ENCODE measurements around the gene SYNDIG1. TPM values are rescaled to one million over a fixed set of nuclear protein-coding genes. Genes with fewer than 3 reads are reported as not detected.

SYNDIG1 gene
- total RNA-seq, 4 donors from 2014 or later, result 5.1 to 15.9 (median 14.3) TPM

- no peaks in the 10 kb centered on the region for H3K36me3 ChIP-seq
- no peak for DNase-seq (ENCODE audit: low spot score in 2 of 2)
- H3K4me3 ChIP-seq, result no peak overlapping the region
- peaks cover 0 to 18% (median 2%) of the 10 kb centered on the region in 4 donors for H3K9me3 ChIP-seq
- TF ChIP-seq POLR2A (IDR thresholded peaks at IDR 0.05) (no peak), CTCF (IDR thresholded peaks at IDR 0.05) (no peak), EP300 (IDR thresholded peaks at IDR 0.05) (no peak)
- H3K27ac ChIP-seq, result no peak overlapping the region
- 81 to 82% methylated on average over 4 of the region's 4 CpGs for WGBS, 2 donors
- H3K4me1 ChIP-seq, result no peaks in the 10 kb centered on the region
- H3K27me3 ChIP-seq, result no peaks in the 10 kb centered on the region
Observed at GRCh38 chr20:24604966-24605665, 135.7 kb downstream of the SYNDIG1 start.

- WGBS, 2 donors, result 89 to 90% methylated on average over 4 of the region's 4 CpGs
Observed at GRCh38 chr20:24605937-24606455, 136.6 kb downstream of the SYNDIG1 start.

GRCh38 chr20:24607402-24607801, 138.0 kb downstream of the SYNDIG1 start:
- Histone ChIP-seq H3K36me3 (no peaks in the 10 kb centered on the region), H3K4me1 (no peaks in the 10 kb centered on the region), H3K4me3 (no peak overlapping the region), H3K9me3 (no peaks in the 10 kb centered on the region), H3K27ac (no peak overlapping the region), H3K27me3 (no peaks in the 10 kb centered on the region)
- WGBS, 2 donors, result 86 to 89% methylated on average over 12 of the region's 12 CpGs
- no peak for TF ChIP-seq POLR2A (IDR thresholded peaks at IDR 0.05)
- TF ChIP-seq EP300 (IDR thresholded peaks at IDR 0.05), result no peak
- TF ChIP-seq CTCF (IDR thresholded peaks at IDR 0.05), result no peak
- no peak for DNase-seq (ENCODE audit: low spot score in 2 of 2)

More at GRCh38 chr20:24605937-24606455, 136.6 kb downstream of the SYNDIG1 start:
- Histone ChIP-seq H3K36me3 (no peaks in the 10 kb centered on the region), H3K4me1 (no peaks in the 10 kb centered on the region), H3K9me3 (peaks cover 0 to 9% (median 0%) of the 10 kb centered on the region in 4 donors), H3K4me3 (no peak overlapping the region), H3K27me3 (no peaks in the 10 kb centered on the region), H3K27ac (no peak overlapping the region)
- no peak for TF ChIP-seq CTCF (IDR thresholded peaks at IDR 0.05)
- TF ChIP-seq EP300 (IDR thresholded peaks at IDR 0.05), result no peak
- TF ChIP-seq POLR2A (IDR thresholded peaks at IDR 0.05), result no peak
- no peak for DNase-seq (ENCODE audit: low spot score in 2 of 2)

- Histone ChIP-seq H3K36me3 (no peaks in the 10 kb centered on the region), H3K4me1 (no peaks in the 10 kb centered on the region), H3K27ac (no peak overlapping the region), H3K9me3 (no peaks in the 10 kb centered on the region), H3K27me3 (no peaks in the 10 kb centered on the region), H3K4me3 (no peak overlapping the region)
- DNase-seq (ENCODE audit: low spot score in 2 of 2), result no peak
- 65 to 72% methylated on average over 9 of the region's 9 CpGs for WGBS, 2 donors
- TF ChIP-seq CTCF (IDR thresholded peaks at IDR 0.05), result no peak
- TF ChIP-seq EP300 (IDR thresholded peaks at IDR 0.05), result no peak
- TF ChIP-seq POLR2A (IDR thresholded peaks at IDR 0.05), result no peak
Observed at GRCh38 chr20:24608926-24609667, 139.7 kb downstream of the SYNDIG1 start.

GRCh38 chr20:24609757-24610156, 140.3 kb downstream of the SYNDIG1 start:
- no peak for DNase-seq (ENCODE audit: low spot score in 2 of 2)
- H3K4me1 ChIP-seq, result no peaks in the 10 kb centered on the region
- no peak overlapping the region for H3K27ac ChIP-seq
- 57 to 61% methylated on average over 2 of the region's 2 CpGs for WGBS, 2 donors
- no peaks in the 10 kb centered on the region for H3K27me3 ChIP-seq
- H3K36me3 ChIP-seq, result no peaks in the 10 kb centered on the region
- no peak overlapping the region for H3K4me3 ChIP-seq
- TF ChIP-seq POLR2A (IDR thresholded peaks at IDR 0.05) (no peak), CTCF (IDR thresholded peaks at IDR 0.05) (no peak), EP300 (IDR thresholded peaks at IDR 0.05) (no peak)
- H3K9me3 ChIP-seq, result no peaks in the 10 kb centered on the region

Data from tibial nerve (tissue), 4 donors.